Stimulated activated CD4-positive, alpha-beta T cell treated with anti-CD3 and anti-CD28 coated beads, Interleukin-1b, Interleukin-23, amount 100 ng/mL, for 48 hours (primary cell): ENCODE results near the gene MICAL3.

Experiments
- DNase-seq: peaks from one replicate; pipeline ENCODE4 v3.0.0-alpha.2; 2020

The MICAL3 gene

GRCh38 chr22:17738386-17739128, 285.8 kb downstream of the MICAL3 start:
- DNase-seq, result no peak
